Breast epithelium (tissue), 3 donors: ENCODE data around the gene PMPCA.

Source experiments
- POLR2A ChIP-seq: fragments of 450-650 bp; IDR thresholded peaks from one replicate; pipeline ENCODE4 v1.6.1; 2016; ENCODE audit warnings: antibody characterized with exemption, mild to moderate bottlenecking, moderate library complexity
- TF ChIP-seq, protein P1 (sequence below), 3 donors: fragments of 450-650 bp; IDR thresholded peaks; one replicate each; pipeline ENCODE4 v1.5.1; 2016 to 2017; ENCODE audit warnings: antibody characterized with exemption in 3 of 3, mild to moderate bottlenecking in 3 of 3, moderate library complexity in 3 of 3

GRCh38 chr9:136409557-136410455 is 652 bp upstream of the PMPCA start:
- TF ChIP-seq, protein P1, sequence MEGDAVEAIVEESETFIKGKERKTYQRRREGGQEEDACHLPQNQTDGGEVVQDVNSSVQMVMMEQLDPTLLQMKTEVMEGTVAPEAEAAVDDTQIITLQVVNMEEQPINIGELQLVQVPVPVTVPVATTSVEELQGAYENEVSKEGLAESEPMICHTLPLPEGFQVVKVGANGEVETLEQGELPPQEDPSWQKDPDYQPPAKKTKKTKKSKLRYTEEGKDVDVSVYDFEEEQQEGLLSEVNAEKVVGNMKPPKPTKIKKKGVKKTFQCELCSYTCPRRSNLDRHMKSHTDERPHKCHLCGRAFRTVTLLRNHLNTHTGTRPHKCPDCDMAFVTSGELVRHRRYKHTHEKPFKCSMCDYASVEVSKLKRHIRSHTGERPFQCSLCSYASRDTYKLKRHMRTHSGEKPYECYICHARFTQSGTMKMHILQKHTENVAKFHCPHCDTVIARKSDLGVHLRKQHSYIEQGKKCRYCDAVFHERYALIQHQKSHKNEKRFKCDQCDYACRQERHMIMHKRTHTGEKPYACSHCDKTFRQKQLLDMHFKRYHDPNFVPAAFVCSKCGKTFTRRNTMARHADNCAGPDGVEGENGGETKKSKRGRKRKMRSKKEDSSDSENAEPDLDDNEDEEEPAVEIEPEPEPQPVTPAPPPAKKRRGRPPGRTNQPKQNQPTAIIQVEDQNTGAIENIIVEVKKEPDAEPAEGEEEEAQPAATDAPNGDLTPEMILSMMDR (IDR thresholded peaks at IDR 0.05), result no peak
- no peak for TF ChIP-seq POLR2A
